CD4-positive, alpha-beta T cell treated with Interleukin-10 for 1 hour (primary cell): ENCODE data around the gene AURKA.
A peak's percentile ranks its signal among the peaks of the same experiment; 100 is the strongest.
"Not testable (repeated sequence)": the region's sequence is repeated elsewhere in the genome, so short reads cannot be mapped to it uniquely, and the experiment has no call there.

Experiments used
- DNase-seq: peaks from one replicate; pipeline ENCODE4 v3.0.0-alpha.2; 2020

Gene AURKA

DNA sequence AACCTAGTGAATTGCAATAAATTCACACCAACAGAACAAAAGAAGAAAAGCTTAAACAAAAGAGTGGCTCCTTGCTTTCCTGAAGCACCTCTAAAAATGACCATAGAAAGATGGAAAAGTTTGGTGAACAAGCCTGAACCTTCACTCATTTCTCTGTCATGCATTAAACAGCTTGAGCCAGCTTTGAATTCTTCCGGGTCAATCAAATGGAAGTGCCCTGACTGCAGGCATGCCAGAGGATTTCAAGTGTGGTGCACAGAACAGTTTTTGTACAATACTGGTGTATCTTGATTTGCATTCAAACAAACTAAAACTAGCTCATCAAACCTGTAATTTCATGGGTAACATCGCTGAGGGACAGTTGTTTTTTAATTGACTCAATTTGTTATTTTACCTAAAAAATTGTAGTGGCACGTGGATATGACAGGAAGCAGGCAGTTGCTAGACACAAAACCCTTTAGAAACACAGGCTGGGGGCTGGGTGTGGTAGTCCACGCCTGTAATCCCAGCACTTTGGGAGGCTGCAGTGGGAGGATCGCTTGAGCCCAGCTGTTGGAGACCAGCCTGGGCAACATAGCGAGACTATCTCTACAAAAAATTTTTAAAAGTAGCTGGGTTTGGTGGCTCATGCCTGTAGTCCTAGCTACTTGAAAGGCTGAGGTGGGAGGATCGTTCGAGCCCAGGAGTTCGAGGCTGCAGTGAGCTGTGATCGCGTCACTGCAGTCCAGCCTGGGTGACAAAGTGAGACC lies 29.1 kb upstream of the AURKA start:
- no peak for DNase-seq

DNA sequence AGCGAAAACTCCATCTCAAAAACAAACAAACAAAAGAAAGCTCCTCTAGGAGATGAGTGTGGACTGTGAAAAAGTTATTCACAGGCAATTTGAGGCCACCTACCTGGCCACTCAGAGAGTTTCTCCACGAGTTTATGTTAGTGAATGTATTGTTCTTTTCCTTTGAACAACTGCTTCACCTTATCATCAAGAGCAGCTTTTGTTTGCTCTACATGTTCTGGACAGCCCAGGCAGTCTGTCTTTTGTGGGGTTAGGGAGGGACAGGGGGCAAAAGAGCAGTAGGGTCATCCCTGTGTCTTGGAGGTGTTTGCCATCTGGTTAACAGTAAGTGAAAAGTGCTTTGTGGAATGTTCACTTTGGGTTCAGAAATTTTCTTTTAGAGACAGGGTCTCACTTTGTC lies 28.0 kb upstream of the AURKA start:
- no peak for DNase-seq

DNA sequence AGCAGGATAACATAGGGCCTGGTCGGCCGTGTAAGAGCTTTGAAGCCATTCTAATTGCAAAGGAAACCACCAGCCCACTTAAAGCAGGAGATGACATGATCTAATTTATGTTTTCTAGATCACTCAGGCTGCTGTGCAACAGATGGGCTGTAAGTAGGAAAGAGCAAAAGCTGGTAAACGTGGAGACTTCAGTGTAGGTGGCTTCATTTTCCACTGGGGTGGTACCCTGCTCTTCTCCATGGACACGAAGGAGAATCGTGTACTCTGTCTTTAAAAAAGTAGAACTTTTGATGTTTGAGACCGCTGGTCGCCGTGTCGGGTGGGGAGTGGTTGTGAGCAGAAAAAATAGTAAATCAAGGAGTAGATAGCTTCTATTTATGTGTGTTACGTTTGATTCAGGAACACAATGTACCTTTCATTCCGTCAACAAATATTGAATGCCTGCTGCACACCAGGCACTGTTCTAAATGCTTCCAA lies 26.4 kb upstream of the AURKA start:
- peak; percentile 39 for DNase-seq

DNA sequence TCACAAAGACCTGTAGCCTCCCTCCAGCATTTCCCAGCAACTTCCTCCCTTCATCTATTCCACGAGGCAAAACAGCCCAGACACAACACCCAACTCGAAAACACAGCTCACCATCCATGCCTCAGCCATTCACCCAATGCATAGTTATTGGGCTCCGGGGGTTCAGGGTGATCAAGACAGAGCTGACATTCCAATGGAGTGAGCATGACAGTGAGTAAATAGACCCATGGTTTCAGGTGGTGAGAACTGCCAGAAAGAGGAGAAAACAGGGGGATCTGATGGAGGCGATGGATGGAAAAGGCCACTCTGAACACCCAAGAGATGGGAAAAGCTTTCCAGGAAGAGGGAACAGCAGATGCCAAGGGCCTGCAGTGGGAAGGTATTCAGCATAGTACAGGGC lies 25.9 kb upstream of the AURKA start:
- no peak for DNase-seq

DNA sequence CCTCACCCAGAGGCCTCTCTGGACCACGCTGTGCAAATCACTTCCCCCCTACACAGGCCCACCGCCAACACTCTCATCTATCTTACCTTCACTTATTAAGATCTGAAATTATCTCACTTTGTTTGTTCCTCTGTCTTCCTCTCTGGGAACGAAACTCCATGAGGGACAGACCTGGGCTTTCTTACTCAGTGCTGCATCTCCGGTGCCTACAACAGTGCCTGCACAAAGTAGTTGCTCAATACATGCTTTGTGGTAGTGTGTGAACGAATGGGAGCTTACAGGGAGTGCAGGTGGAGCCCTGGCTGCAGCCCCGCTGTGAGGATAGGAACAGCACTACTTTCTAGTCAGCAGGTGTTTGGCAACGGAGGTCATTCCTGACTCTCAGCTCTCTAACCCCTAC lies 25.4 kb upstream of the AURKA start:
- no peak for DNase-seq

DNA sequence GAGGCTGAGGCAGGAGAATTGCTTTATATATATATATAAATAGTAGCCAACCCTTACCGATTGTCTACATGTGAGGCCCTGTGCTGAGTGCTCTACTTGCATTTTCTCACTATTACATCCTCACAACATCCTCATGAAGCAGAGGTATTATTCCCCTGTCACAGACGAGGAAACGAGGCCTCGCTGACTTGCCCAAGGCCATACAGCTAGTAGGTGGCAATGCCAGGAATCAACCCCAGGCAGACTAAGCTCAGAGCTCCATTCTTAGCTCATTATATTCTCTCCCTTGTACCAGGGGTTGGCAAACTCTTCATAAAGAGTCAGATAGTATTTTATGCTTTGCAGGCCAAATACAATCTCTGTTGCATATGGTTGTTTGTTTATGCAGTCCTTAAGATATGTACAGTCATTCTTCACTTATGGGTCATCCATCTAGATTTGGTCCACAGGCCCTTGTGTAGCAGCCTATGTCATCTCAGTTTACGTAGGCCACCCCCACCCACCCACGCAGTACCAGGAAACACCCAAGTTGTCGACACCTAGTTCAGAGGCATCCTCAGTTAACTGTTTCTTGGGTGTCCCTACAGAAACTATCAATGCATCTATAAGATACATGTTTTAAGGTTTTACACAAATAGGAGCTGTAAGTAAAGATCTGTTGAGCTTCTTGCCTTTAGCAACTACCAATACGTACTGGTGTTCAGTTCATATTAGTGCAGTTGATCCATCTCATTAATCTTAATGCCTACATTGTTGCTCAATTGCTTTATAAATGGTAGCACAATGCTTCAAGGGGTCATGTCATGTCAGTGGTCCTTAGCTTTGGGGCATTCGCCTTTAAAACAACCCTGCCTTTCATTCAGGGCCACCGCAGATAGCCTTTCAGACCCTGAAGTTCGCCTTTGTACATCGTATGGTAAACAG lies 23.1 kb upstream of the AURKA start:
- DNase-seq, result peak; percentile 61

DNA sequence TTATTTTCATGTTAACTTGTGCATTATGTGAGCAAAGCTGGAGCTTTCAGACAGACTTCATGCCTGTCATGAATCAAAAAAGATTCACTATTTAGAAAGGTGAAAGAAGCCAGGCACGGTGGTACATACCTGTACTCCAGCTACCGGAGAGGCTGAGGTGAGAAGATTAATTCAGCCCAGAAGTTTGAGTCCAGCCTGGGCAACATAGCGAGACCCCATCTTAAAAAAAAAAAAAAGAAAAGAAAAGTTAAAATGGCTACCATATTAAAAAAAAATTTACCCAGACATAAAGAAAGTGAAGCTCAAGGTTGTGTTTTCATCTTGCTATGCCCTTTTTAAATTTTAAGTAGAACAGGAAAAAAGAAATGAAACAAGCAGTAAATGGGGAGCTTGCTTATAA lies 20.9 kb upstream of the AURKA start:
- DNase-seq, result no peak

DNA sequence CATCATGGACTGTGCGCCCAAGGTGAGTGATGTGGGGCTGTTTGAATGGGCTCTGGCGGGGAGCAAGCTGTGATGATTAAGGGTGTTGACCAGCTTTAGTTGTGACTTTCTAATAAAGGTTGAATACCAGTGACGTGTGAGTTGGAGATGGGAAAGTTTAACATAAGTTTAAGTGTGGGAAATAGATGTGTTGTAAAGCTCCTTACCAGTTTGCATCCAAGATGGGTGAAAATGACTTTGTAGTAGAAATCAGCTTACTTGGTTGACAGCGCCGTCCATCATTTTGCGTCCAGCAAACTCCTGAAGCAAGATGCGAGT lies 20.4 kb upstream of the AURKA start:
- DNase-seq, result no peak

DNA sequence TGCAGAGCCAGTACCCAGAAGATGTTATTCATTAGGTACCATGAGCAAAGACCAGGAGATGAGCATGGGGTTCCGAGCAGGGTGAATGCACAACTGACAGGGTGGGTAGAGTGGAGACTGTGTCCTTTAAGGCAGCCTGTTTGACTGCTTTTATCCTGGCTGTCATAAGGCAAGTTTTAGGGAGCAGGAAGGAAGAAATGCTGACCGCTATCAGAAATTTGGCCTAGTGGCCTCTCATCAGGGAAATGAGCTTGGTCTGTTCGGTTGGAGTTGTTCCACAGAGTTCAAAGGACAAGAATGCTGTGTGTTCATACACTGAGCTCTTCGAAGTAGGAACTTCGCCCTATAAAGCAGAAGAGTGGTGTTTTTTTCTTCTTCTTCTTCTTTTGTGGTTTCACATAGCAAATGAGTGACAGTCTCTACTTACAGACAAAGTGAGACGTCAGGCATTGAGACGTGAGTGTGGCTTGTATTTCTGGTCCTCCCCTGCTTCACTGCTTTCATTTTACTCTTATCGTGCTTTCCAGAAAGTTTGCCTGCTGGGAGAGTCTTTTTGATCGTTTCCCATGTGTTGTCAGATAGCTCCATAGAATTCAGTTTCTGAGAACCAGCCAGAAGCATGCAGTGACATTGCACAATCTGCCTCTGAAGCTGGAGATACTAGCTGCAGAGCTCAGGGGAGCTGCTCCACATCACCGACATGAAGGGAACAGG lies 19.9 kb upstream of the AURKA start, which contains the start of gene CASS4:
CASS4 (plus strand) TSS at position 502 of the 714 bp plus-strand sequence; CDS start at position 701, 199 bp downstream.
- peak; percentile 62 for DNase-seq

DNA sequence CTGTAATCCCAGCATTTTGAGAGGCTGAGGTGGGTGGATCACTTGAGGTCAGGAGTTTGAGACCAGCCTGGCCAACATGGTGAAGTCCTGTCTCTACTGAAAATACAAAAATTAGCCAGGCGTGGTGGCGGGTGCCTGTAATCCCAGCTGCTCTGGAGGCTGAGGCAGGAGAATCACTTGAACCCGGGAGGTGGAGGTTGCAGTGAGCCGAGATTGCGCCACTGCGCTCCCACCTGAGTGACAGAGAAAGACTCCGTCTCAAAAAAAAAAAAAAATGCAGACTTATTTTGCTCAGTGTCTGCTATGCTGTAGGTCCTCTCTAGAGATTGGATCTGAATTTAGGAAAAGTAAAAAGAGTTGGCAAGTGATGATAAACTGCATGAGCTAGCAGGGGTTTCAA lies 19.3 kb upstream of the AURKA start:
- DNase-seq, result not testable (repeated sequence)

DNA sequence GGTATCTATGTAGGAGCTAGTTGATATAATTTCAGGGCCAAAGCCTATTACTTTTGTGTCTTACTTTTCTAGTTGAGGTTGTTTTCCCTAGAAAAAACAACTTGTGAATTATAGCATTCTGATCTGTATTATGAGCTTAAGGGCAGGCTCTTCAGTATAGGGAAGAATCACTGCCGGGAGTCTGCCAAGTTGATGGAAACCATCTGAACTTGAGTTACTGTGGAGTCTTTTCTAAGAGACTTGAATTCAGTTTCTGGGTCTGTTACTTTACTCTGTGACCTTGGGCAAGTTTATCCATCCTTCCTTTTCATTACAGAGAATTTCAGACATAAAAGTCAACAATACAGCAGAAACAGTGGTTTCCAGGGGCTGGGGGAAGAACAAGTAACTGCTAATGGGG lies 17.9 kb upstream of the AURKA start:
- DNase-seq, result no peak

DNA sequence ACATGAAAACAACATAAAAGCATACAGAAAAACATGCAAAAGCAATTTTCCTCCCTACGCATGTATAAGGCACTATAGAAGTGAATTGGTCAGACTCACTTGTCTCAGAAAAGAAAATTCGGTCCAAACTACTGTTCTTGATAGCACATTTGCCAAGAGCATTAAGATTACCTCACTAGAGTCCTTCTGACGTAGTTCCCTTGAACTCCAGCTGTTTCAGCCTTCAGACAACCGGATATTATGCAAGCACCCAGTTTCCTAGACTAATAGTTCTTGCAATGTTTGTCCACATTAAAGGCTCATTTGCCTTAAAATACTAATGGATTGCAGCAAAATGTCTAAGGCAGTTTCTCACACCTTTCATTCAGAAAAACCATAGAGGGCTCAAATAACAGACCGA lies 17.5 kb upstream of the AURKA start:
- no peak for DNase-seq

DNA sequence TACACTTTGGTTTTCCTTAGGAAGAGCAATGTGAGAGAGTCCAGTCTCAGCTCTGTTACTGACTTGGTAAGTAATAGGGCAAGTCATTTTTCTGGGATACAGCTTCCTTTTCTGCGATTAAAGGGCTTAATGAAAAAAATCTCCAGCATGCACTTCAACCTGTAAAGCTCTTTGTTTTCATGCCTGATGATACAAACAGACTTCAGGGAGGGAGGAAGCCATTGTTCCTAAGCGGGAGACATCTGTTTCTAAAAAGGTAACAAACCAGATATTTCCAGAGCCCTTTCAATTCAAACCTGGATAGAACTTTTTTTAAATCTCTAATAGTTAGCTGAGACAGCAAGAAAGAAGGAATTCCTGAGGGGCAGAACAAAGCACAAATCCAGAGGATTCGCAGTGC lies 14.9 kb upstream of the AURKA start:
- no peak for DNase-seq

DNA sequence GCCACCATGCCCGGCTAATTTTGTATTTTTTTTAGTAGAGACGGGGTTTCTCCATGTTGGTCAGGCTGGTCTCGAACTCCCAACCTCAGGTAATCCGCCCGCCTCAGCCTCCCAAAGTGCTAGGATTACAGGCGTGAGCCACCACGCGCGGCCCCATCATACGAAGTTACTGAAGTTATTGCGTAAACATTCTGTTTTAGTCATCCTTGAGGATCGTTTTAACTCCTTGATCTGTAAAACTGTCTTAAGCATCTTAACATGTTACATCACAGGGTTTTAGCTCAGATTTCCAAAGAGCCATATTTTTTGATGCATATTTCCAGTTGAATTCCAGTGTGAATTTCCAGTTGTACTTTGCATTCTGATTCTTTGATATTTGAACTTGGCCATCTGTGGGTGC lies 13.3 kb upstream of the AURKA start:
- not testable (repeated sequence) for DNase-seq

DNA sequence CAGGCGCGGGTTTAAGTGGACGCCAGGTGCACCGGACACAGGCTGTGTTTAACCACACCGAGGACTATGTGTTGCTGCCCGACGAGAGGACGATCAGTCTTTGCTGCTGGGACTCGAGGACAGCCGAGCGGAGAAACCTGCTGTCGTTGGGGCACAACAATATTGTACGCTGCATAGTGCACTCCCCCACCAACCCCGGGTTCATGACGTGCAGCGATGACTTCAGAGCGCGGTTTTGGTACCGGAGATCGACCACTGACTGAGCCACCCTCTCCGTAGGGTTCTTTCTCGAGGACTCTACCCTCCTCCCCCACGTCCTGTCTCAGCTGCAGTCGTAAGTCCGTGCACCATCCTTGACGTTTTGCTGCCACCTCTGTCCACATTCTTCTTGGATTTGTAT lies 11.4 kb upstream of the AURKA start:
- no peak for DNase-seq

DNA sequence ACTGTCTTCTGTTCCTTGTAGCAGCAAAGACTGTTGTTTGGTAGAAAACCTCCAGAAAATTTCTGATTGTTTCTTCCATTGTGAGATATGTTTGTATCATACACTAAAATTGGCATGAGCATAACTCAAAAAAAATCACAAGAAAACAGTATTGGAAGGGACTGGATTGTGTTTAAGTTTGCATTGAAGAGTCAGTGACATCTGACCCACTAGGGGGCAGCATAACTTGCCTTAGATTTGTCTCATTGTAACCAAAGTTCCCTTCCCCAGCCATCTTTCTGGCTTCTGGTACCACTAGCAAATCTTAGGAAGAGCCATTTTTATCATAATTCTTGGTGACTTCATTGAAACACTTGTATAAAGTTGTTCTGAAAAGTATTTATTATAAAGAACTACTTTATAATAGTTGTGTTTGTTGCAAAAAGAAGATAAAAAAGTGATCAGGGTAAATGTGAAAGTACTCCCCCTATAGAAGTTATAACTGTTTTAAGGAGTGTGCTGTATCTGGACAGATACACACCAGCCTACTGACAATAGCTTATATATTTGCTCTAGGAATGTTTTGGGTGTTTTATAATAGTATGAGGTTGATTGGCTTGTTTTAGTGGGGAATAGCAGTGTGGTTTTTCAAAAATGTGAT lies 8.1 kb upstream of the AURKA start:
- peak; percentile 82 for DNase-seq

DNA sequence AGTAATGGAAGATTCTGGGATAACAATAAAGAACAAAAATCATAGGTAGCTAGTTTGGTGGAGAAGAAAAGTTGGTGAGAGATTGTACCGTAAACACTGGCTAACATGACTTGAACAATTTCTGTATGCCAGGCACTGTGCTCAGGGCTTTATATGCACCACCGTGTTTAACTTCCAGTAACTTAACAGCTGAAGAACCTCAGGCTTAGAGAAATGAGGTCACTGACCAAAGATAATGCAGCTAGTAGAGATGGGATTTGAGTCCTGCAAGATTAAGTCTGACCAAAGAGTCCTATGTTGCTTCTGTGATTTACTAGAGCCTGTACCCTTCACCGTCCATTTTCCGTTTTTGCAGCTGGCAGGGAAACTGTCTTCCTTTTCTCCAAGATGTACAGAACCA lies 3.2 kb upstream of the AURKA start:
- no peak for DNase-seq

DNA sequence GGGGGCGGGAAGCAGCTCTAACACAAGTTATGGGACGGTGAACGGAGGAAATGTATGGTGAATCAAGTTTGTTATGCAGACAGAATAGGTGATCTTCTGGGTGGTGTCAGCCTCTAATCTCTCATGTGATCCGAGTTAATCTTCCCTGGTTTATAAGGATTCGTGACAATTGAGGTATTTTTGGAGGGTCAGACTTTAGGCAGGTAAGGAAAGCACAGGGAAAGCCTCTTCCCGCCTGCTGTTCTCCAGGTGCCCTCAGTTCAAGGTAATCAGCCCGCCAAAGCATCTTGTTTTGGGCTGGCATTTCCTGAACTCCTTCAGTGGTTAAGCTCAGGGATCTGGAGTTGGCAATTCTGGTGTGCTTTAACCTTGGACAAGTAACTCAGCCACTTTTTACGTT lies 1.6 kb upstream of the AURKA start:
- no peak for DNase-seq

DNA sequence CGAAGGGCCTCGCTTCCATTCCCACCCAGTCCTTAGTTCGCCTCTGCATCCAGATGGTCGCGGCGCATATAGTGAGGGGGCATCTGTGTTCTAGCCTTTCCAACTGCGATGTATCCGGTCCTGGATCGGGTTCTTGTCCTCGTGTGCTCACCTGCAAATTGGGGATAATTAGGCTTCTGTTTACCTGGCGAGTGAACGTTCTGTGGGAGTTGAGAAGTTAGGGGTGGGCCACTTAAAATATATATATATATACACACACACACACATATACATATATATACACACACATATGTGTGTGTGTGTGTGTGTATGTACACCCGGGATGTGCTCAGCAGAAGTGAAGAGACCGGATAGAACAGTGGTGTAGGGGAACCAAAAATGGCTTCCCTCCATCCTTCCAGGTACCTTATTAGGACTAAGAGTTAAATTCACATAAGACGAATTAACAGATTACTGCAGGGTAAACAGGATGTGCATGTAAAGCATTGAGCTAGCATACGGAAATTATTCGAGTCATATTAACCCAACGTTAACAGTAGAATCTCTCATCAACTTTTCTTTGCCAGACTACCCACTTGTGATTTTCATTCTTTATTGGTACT lies 967 bp upstream of the AURKA start:
- DNase-seq, result peak; percentile 52

DNA sequence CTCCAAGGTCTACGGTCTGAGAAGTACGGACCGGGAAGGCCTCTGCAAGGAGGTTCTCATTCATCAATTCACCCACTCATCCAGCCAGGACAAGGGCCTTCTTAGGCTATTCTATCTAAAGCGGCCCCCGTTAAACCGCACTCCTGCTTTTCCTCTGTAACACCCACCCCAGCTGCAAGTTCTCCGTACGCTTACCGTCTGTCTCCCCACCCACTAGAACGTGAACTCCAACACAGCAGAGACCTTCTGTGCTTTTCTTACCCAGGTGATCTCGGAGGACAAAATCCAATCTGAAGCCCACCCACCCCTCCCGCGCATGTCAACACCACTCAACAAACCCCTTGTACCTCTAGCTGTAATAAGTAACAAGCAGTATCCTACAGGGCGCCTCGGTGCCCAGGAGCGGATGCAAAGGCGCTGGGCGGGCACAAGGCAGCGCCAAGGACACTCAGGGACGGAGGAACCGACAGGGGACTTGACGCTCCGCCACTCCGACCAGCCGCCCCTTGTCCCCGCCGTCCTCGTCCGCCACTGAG lies 351 bp downstream of the AURKA start:
- no peak for DNase-seq

DNA sequence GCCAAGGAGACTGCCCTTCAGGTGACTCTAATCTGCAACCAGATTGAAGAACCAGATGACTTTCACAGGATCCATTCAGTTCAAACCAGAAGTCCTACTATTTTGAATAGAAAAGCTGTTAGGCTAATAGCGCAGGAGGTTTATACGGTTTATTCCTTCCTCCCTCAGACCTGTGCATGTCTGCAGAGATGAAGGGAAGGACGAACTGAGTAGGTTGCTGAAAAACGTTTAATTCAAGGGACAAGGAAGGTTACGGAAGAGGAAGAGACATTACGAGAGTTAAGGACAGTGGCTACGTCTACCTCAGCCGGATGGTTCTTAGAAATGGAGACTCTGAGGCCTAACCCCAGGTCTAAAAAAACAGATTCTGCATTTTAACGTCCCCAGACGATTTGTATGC lies 978 bp downstream of the AURKA start:
- no peak for DNase-seq

DNA sequence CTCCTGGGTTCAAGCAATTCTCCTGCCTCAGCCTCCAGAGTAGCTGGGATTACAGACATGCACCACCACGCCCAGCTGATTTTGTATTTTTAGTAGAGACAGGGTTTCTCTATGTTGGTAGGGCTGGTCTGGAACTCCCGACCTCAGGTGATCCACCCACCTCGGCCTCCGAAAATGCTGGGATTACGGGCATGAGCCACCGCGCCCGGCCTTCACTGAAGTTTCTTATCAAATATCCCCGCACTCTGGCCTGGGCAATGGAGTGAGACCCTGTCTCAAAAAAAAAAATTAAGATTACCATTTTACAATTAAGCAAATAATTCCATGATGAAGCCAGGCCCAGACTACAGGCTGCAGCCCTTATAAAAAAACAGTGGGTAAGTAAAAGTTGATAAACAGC lies 1.6 kb downstream of the AURKA start:
- DNase-seq, result not testable (repeated sequence)
